Gastrocnemius medialis (tissue), 4 donors: ENCODE measurements around the gene IQCB1. TPM values are rescaled to one million over a fixed set of nuclear protein-coding genes. Genes with fewer than 3 reads are reported as not detected.

Experiments used
- ATAC-seq, 2 donors: fragments of 150-250 bp; one replicate each; pipeline ENCODE4 v1.9.1; 2016
- DNase-seq, 2 donors: peaks; one replicate each; pipeline ENCODE4 v3.0.0-alpha.2; 2019
- H3K27ac ChIP-seq, 4 donors: fragments of 200-600 bp; sonication (generic); 1 replicate in 1 of 4; 2 replicates in 3 of 4; pipeline ENCODE4 v1.5.1; 2016 to 2018; ENCODE audit warnings: mild to moderate bottlenecking in 2 of 4, moderate library complexity in 1 of 4
- H3K27me3 ChIP-seq, 3 donors: fragments of 200-600 bp; sonication (generic) in 2 of 3; 1 replicate in 1 of 3; 2 replicates in 2 of 3; pipeline versions ENCODE4 v1.5.1 to v1.6.0; 2016 to 2019; ENCODE audit warnings: mild to moderate bottlenecking in 1 of 3, moderate library complexity in 1 of 3
- H3K36me3 ChIP-seq, 2 donors: fragments of 200-600 bp; sonication (generic) in 1 of 2; one replicate each; pipeline ENCODE4 v1.5.1; 2017 to 2018
- H3K4me1 ChIP-seq, 2 donors: fragments of 200-600 bp; sonication (generic) in 1 of 2; one replicate each; pipeline ENCODE4 v1.5.1; 2016 to 2017; ENCODE audit warnings: mild to moderate bottlenecking in 2 of 2
- H3K4me3 ChIP-seq, 4 donors: fragments of 200-600 bp; sonication (generic) in 3 of 4; 1 replicate in 1 of 4; 2 replicates in 3 of 4; pipeline ENCODE4 v1.5.1; 2016 to 2019; ENCODE audit warnings: mild to moderate bottlenecking in 2 of 4
- H3K9me3 ChIP-seq, 3 donors: fragments of 200-600 bp; sonication (generic) in 2 of 3; 1 replicate in 1 of 3; 2 replicates in 2 of 3; pipeline ENCODE4 v1.5.1; 2016 to 2019
- CTCF ChIP-seq, 5 experiments: fragments of 450-650 bp in 3 of 5; fragments of 200-600 bp in 2 of 5; sonication (generic) in 2 of 5; IDR thresholded peaks in 4 of 5; conservative IDR thresholded peaks in 1 of 5; 1 replicate in 4 of 5; 2 replicates in 1 of 5; pipeline ENCODE4 v1.5.1; 2016 to 2019; ENCODE audit warnings: antibody characterized with exemption in 5 of 5, mild to moderate bottlenecking in 3 of 5, moderate library complexity in 3 of 5
- POLR2A ChIP-seq, 2 donors: fragments of 450-650 bp; IDR thresholded peaks; one replicate each; pipeline ENCODE4 v1.6.1; 2017; ENCODE audit warnings: antibody characterized with exemption in 2 of 2, mild to moderate bottlenecking in 2 of 2, moderate library complexity in 2 of 2
- in situ Hi-C, 4 donors: fragments of 200-750 bp; cut with MboI; loops; one replicate each; pipeline versions ENCODE4 v1.15.0 to v1.8.0; 2017; ENCODE audit warnings: low sequenced_read_pairs in 4 of 4
- intact Hi-C: fragments of 100-400 bp; cut with DNase I; formaldehyde crosslinking; loops from one replicate; pipeline ENCODE4 v1.15.1; 2023; ENCODE audit warnings: low total_unique reads
- total RNA-seq, 4 donors: library from RNA; depleted of rRNA; stranded (reverse); fragments of >200 nt; gene quantifications; one replicate each; pipeline versions ENCODE4 v1.1.0 to v1.2.3, GENCODE V29; 2016

The IQCB1 gene
- total RNA-seq, 4 donors from 2014 or later: 8.8 to 14.0 (median 11.8) TPM

DNA sequence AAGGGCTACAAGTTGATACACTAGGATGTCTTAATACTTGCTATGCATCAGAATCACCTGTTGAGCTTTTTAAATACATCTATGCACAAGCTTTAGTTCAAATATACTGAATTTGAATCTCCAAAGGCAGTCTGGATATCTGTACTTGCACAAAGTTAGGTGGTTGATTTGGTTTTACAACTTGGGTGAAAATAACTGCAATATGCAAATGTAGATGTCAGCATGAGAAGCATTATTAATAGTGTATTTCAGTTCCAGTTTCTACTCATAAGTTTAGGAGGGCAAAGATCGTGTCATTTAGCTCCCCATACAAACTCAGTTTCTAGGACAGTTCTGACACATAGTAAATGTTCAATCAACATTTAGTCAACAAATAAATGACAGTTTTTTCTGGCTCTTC lies 25.6 kb downstream of the IQCB1 start:
- no peak overlapping the region for H3K27ac ChIP-seq
- TF ChIP-seq POLR2A (IDR thresholded peaks at IDR 0.05): no peak
- TF ChIP-seq CTCF (IDR thresholded peaks at IDR 0.05 in 4 of 5, conservative IDR thresholded peaks at IDR 0.05 in 1 of 5): no peak
- H3K4me3 ChIP-seq: no peak overlapping the region
- peaks cover 0 to 33% of the 10 kb centered on the region in 2 donors for H3K36me3 ChIP-seq
- DNase-seq (no peak), ATAC-seq (no peak)
- H3K27me3 ChIP-seq: no peaks in the 10 kb centered on the region
- H3K9me3 ChIP-seq: no peaks in the 10 kb centered on the region
- intact Hi-C loops (no loop called here), in situ Hi-C loops (loop anchor here in 1 of 4 donors (25.0 kb wide), 1 partner anchor 97 kb away; no protein-coding TSS in a partner anchor)
- no peaks in the 10 kb centered on the region for H3K4me1 ChIP-seq

GRCh38 chr3:121803771-121804320 lies 31.0 kb downstream of the IQCB1 start:
- Histone ChIP-seq H3K4me1 (no peaks in the 10 kb centered on the region), H3K4me3 (no peak overlapping the region), H3K36me3 (peaks cover 0 to 20% of the 10 kb centered on the region in 2 donors), H3K27ac (no peak overlapping the region), H3K9me3 (no peaks in the 10 kb centered on the region), H3K27me3 (no peaks in the 10 kb centered on the region)
- intact Hi-C loops: no loop called here
- no peak for ATAC-seq
- no peak for DNase-seq
- TF ChIP-seq POLR2A (IDR thresholded peaks at IDR 0.05) (no peak), CTCF (IDR thresholded peaks at IDR 0.05 in 4 of 5, conservative IDR thresholded peaks at IDR 0.05 in 1 of 5) (no peak)
- in situ Hi-C loops: loop anchor here in 1 of 4 donors (25.0 kb wide), 1 partner anchor 92 kb away; no protein-coding TSS in a partner anchor

DNA sequence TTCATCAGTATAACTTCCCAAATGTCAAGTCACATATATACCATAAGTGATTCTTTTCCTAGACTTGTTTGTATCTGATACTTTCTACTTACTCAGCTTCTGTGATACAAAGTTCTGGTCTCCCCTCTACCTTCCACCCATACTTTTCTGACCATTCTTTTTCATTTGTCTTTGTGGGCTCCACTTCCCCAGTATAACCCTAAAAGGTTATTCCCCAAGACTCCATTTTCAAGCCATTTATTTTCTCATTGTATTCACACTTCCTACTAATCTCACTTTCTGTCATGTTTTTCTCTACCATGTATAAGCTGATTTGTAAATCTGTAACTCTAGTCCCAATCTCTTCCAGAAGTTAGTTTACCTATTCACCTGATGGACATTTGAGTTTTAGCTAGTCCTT lies 34.0 kb downstream of the IQCB1 start:
- Histone ChIP-seq H3K36me3 (peaks cover 0 to 8% of the 10 kb centered on the region in 2 donors), H3K4me1 (no peaks in the 10 kb centered on the region), H3K4me3 (no peak overlapping the region), H3K27me3 (no peaks in the 10 kb centered on the region), H3K27ac (no peak overlapping the region), H3K9me3 (no peaks in the 10 kb centered on the region)
- no peak for TF ChIP-seq POLR2A (IDR thresholded peaks at IDR 0.05)
- no peak for TF ChIP-seq CTCF (IDR thresholded peaks at IDR 0.05 in 4 of 5, conservative IDR thresholded peaks at IDR 0.05 in 1 of 5)
- in situ Hi-C loops: loop anchor here in 1 of 4 donors (25.0 kb wide), 1 partner anchor 89 kb away; no protein-coding TSS in a partner anchor
- no peak for DNase-seq
- ATAC-seq: no peak
- intact Hi-C loops: loop anchor here (2.0 kb wide), 1 partner anchor 16 kb away; no protein-coding TSS in a partner anchor

GRCh38 chr3:121796970-121797369 lies 37.9 kb downstream of the IQCB1 start:
- H3K9me3 ChIP-seq: no peaks in the 10 kb centered on the region
- DNase-seq (no peak), ATAC-seq (no peak)
- intact Hi-C loops (no loop called here), in situ Hi-C loops (no loop called here)
- H3K4me3 ChIP-seq: no peak overlapping the region
- TF ChIP-seq CTCF (IDR thresholded peaks at IDR 0.05 in 4 of 5, conservative IDR thresholded peaks at IDR 0.05 in 1 of 5) (no peak), POLR2A (IDR thresholded peaks at IDR 0.05) (no peak)
- no peaks in the 10 kb centered on the region for H3K27me3 ChIP-seq
- H3K4me1 ChIP-seq: no peaks in the 10 kb centered on the region
- H3K36me3 ChIP-seq: peaks cover 0 to 7% of the 10 kb centered on the region in 2 donors
- no peak overlapping the region for H3K27ac ChIP-seq
